Head of caudate nucleus (tissue), 42 donors: ENCODE measurements around the gene PTPRM.

Experiments used
- DNase-seq, 42 donors: peaks; one replicate each; pipeline versions ENCODE4 v3.0.0 to v3.0.0-alpha.2; 2020 to 2021; ENCODE audit warnings: mixed read lengths in 7 of 42
- intact Hi-C: fragments of 100-400 bp; cut with DNase I; formaldehyde crosslinking; loops from one replicate; pipeline ENCODE4 v1.15.0; 2022

PTPRM gene

GRCh38 chr18:7850446-7850845 lies 283.3 kb downstream of the PTPRM start:
- no peak for DNase-seq

GRCh38 chr18:7855028-7855427 lies 287.9 kb downstream of the PTPRM start:
- DNase-seq: peak in 2 of 42 donors; percentile 44 to 55
- intact Hi-C loops: no loop called here

More at GRCh38 chr18:7850446-7850845, 283.3 kb downstream of the PTPRM start:
- intact Hi-C loops: no loop called here

- DNase-seq: no peak
- intact Hi-C loops: no loop called here
These were observed 288.6 kb downstream of the PTPRM start for GRCh38 chr18:7855671-7856070.

- no peak for DNase-seq
- intact Hi-C loops: no loop called here
These were observed 289.0 kb downstream of the PTPRM start for GRCh38 chr18:7856116-7856515.

GRCh38 chr18:7856733-7857132 lies 289.6 kb downstream of the PTPRM start:
- intact Hi-C loops: no loop called here
- DNase-seq: peak in 11 of 42 donors; percentile 11 to 67 (median 33)

- intact Hi-C loops: no loop called here
- DNase-seq: no peak
These were observed 290.4 kb downstream of the PTPRM start for GRCh38 chr18:7857562-7857961.

GRCh38 chr18:7859122-7859521 lies 292.0 kb downstream of the PTPRM start:
- intact Hi-C loops: no loop called here

GRCh38 chr18:7870266-7870665 lies 303.1 kb downstream of the PTPRM start:
- no peak for DNase-seq
- intact Hi-C loops: no loop called here

More at GRCh38 chr18:7859122-7859521, 292.0 kb downstream of the PTPRM start:
- DNase-seq: no peak

GRCh38 chr18:7870855-7871254 lies 303.7 kb downstream of the PTPRM start:
- no peak for DNase-seq
- intact Hi-C loops: no loop called here

- intact Hi-C loops: no loop called here
- DNase-seq: no peak
These were observed 304.7 kb downstream of the PTPRM start for GRCh38 chr18:7871560-7872456.

- DNase-seq: no peak
- intact Hi-C loops: no loop called here
These were observed 305.5 kb downstream of the PTPRM start for GRCh38 chr18:7872569-7872968.

GRCh38 chr18:7873316-7873715 lies 306.2 kb downstream of the PTPRM start:
- intact Hi-C loops: no loop called here
- DNase-seq: no peak

GRCh38 chr18:7876354-7877104 lies 309.4 kb downstream of the PTPRM start:
- intact Hi-C loops: no loop called here
- no peak for DNase-seq

GRCh38 chr18:7877609-7878008 lies 310.5 kb downstream of the PTPRM start:
- DNase-seq: no peak
- intact Hi-C loops: no loop called here

GRCh38 chr18:7878265-7879211 lies 311.4 kb downstream of the PTPRM start:
- intact Hi-C loops: no loop called here
- no peak for DNase-seq

GRCh38 chr18:7879717-7880116 lies 312.6 kb downstream of the PTPRM start:
- no peak for DNase-seq
- intact Hi-C loops: no loop called here

GRCh38 chr18:7885865-7886264 lies 318.7 kb downstream of the PTPRM start:
- intact Hi-C loops: no loop called here
- no peak for DNase-seq

GRCh38 chr18:7886436-7886835 lies 319.3 kb downstream of the PTPRM start:
- DNase-seq: no peak
- intact Hi-C loops: no loop called here

GRCh38 chr18:7889515-7889914 lies 322.4 kb downstream of the PTPRM start:
- DNase-seq: no peak
- intact Hi-C loops: no loop called here
